ENCODE data around the gene RAB44. TPM values are rescaled to one million over a fixed set of nuclear protein-coding genes. Genes with fewer than 3 reads are reported as not detected.

Gene RAB44
- total and polyA plus RNA-seq, 2 of the 4 experiments (the other 2 are of a cell fraction), result 0.03 TPM; not detected in 1

DNA sequence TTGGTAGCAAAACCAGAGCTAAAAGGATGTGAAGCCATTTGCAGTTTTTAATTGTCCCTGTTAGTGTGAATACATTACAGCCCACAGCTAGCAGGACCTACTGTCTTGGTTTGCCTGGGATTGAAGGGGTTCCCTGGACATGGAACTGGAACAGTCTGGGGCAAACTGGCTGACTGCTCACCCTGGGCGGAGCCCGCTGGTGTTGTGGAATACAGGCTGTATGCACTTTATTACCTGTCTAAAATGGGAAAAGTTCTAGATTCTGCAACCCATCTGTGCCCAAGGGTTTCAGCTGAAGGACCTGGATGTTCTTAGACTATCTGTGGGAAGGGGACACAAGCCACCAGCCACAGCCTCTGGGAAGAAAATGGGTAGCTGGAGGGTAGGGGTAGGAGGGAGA is 31.3 kb upstream of the RAB44 start:
- Histone ChIP-seq H3K18ac (ENCODE audit: low read depth, low read length) (peak overlapping the region; percentile 91), H3K4me1 (ENCODE audit: control insufficient read depth, insufficient read depth, low read length) (peaks cover 13% of the 10 kb centered on the region), H4K91ac (ENCODE audit: insufficient read depth, low read depth, low read length) (peak overlapping the region; percentile 91), H2AK9ac (replicated peaks; ENCODE audit: low read depth, low read length, poor library complexity) (peak overlapping the region; percentile 83), H3K9me1 (ENCODE audit: insufficient read depth, low read length) (peaks cover 14% of the 10 kb centered on the region), H2BK5ac (ENCODE audit: low read depth, low read length, poor library complexity, severe bottlenecking) (peak overlapping the region; percentile 80), H2AFZ (replicated peaks; ENCODE audit: low read length, poor library complexity) (peak overlapping the region; percentile 28), H3K14ac (replicated peaks; ENCODE audit: low read depth, low read length) (peak overlapping the region; percentile 94), H4K8ac (ENCODE audit: low read depth in 2 of 2, low read length in 2 of 2) (peak overlapping the region; percentile 15 to 98; a peak in 3 of 4 replicates), H3K56ac (ENCODE audit: extremely low read depth, insufficient read depth, low read length) (peak overlapping the region; percentile 35; the same call in 1 of the 2 replicates), H3K79me1 (ENCODE audit: low read depth in 1 of 2, low read length in 2 of 2) (peaks cover 0 to 23% of the 10 kb centered on the region in 2 experiments; a peak in 2 of 4 replicates), H4K5ac (ENCODE audit: low read depth, low read length) (peak overlapping the region; percentile 83), H2BK20ac (ENCODE audit: low read depth, low read length) (peak overlapping the region; percentile 98), H4K20me1 (ENCODE audit: insufficient read depth, low read length) (no peaks in the 10 kb centered on the region), H3K4me2 (ENCODE audit: low read depth, low read length) (peak overlapping the region; percentile 38; the same call in 1 of the 2 replicates), H3K4me3 (ENCODE audit: insufficient read depth, low read depth, low read length) (no peak overlapping the region), H2AK5ac (ENCODE audit: low read depth, low read length) (peak overlapping the region; percentile 88), H3K9ac (ENCODE audit: low read depth, low read length) (peak overlapping the region; percentile 42), H2BK15ac (ENCODE audit: low read depth, low read length) (peak overlapping the region; percentile 82; the same call in 2 of the 3 replicates), H3K36me3 (ENCODE audit: control insufficient read depth, insufficient read depth, low read length) (no peaks in the 10 kb centered on the region), H3K4ac (ENCODE audit: low read depth, low read length) (peak overlapping the region; percentile 96), H2BK120ac (ENCODE audit: low read depth, low read length) (peak overlapping the region; percentile 99), H3K27me3 (ENCODE audit: control insufficient read depth, insufficient read depth, low read length) (no peaks in the 10 kb centered on the region), H3K23ac (ENCODE audit: low read depth, low read length) (peak overlapping the region; percentile 13), H3K9me3 (ENCODE audit: control insufficient read depth, insufficient read depth, low read length) (no peaks in the 10 kb centered on the region), H3K27ac (ENCODE audit: insufficient read depth, low read length) (peak overlapping the region; percentile 77; the same call in 1 of the 2 replicates)
- no TSS peak for BruUV-seq (replicated peaks)
- dilution Hi-C loops (cut with HindIII; ENCODE audit: low sequenced_read_pairs, unreplicated experiment) (no loop called here), in situ Hi-C loops (cut with MboI; ENCODE audit: low sequenced_read_pairs) (no loop called here), intact Hi-C loops (cut with micrococcal nuclease) (no loop called here)
- POLR2A ChIA-PET (ENCODE audit: unreplicated experiment), result interaction anchor here (0.6 to 1.8 kb wide), 3 partner anchors 10 to 71 kb away, joined by 10 to 26 read pairs (median 24); partner anchors contain the start of gene CDKN1A
- WGBS, 2 experiments (ENCODE audit: extremely low coverage in 2 of 2, insufficient read length in 1 of 2), result no CpG with 5 or more reads among the region's 2 CpGs
- no peak for DNase-seq
- CTCF ChIA-PET, result interaction anchor here (0.9 to 1.1 kb wide), 3 partner anchors 9 to 42 kb away, joined by 3 read pairs; no protein-coding TSS in a partner anchor
- TF ChIP-seq, protein P1, sequence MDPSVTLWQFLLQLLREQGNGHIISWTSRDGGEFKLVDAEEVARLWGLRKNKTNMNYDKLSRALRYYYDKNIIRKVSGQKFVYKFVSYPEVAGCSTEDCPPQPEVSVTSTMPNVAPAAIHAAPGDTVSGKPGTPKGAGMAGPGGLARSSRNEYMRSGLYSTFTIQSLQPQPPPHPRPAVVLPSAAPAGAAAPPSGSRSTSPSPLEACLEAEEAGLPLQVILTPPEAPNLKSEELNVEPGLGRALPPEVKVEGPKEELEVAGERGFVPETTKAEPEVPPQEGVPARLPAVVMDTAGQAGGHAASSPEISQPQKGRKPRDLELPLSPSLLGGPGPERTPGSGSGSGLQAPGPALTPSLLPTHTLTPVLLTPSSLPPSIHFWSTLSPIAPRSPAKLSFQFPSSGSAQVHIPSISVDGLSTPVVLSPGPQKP (IDR thresholded peaks at IDR 0.05; ENCODE audit: borderline replicate concordance, low read depth, low read length), result no peak
- TF ChIP-seq NFE2L2 (IDR thresholded peaks at IDR 0.05; ENCODE audit: low read depth, low read length) (no peak), MAFK (IDR thresholded peaks at IDR 0.05; ENCODE audit: low read depth, low read length) (no peak), FOS (IDR thresholded peaks at IDR 0.05; ENCODE audit: low read depth, low read length) (no peak), CHD1 (IDR thresholded peaks at IDR 0.05; ENCODE audit: low read depth, low read length) (no peak), RFX5 (IDR thresholded peaks at IDR 0.05; ENCODE audit: low read depth, low read length) (no peak), CEBPB (IDR thresholded peaks at IDR 0.05; ENCODE audit: low read depth, low read length) (no peak), MXI1 (IDR thresholded peaks at IDR 0.05; ENCODE audit: borderline replicate concordance, low read depth, low read length) (no peak), POLR2A (IDR thresholded peaks at IDR 0.05; ENCODE audit: low read depth, low read length) (no peak), CTCF (conservative IDR thresholded peaks at IDR 0.05; ENCODE audit: low read depth, low read length) (no peak), RCOR1 (IDR thresholded peaks at IDR 0.05; ENCODE audit: insufficient replicate concordance, low read length) (no peak)
- no peak for ATAC-seq (ENCODE audit: low read depth)

All from IMR-90 (cell line).